ENCODE data around the gene MAS1L. TPM values are rescaled to one million over a fixed set of nuclear protein-coding genes. Genes with fewer than 3 reads are reported as not detected.

MAS1L gene
- total RNA-seq, 3 donors from 2014 or later: 0.48 TPM; not detected in 2

- Histone ChIP-seq H3K9me3 (peaks cover 0 to 5% of the 10 kb centered on the region in 2 donors), H3K4me3 (no peak overlapping the region), H3K27ac (no peak overlapping the region), H3K4me1 (no peaks in the 10 kb centered on the region), H3K27me3 (no peaks in the 10 kb centered on the region), H3K36me3 (no peaks in the 10 kb centered on the region)
- DNase-seq (ENCODE audit: low spot score in 2 of 2): no peak
- TF ChIP-seq POLR2A (IDR thresholded peaks at IDR 0.05) (no peak), CTCF (IDR thresholded peaks at IDR 0.05) (no peak), POLR2AphosphoS5 (IDR thresholded peaks at IDR 0.05) (no peak)
- intact Hi-C loops (cut with DNase I; ENCODE audit: low total_unique reads): no loop called here
These were observed 9.0 kb downstream of the MAS1L start for GRCh38 chr6:29478740-29479139.

DNA sequence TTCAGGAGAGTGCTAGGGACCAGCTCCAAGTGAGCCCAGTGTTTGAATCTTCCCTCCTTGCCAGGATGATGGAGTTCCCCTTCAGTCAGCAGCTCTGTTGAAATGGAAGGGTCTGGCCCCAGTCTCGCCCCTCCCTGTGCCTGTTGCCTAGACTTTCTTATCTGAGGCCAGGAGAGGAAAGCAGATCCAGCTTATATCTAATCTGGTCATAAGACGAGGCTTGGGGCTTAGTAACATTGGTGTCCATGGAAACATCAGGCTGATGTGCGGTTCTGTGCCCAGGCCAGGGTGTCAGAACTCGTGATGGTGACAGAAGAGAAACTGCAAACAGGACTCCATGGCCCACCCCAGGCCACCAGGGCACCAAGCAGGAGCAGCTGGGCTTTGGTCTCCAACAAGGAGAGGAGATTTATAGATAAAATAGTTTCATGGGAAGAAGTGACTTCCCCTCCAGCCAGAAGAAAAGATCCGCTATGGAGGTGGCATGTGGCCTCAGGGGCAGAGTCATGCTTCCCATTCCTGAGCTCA, 9.8 kb downstream of the MAS1L start:
- intact Hi-C loops (cut with DNase I; ENCODE audit: low total_unique reads): no loop called here
- H3K27ac ChIP-seq: no peak overlapping the region
- TF ChIP-seq CTCF (IDR thresholded peaks at IDR 0.05): no peak
- no peak for TF ChIP-seq POLR2AphosphoS5 (IDR thresholded peaks at IDR 0.05)
- TF ChIP-seq POLR2A (IDR thresholded peaks at IDR 0.05): no peak
- no peak for DNase-seq (ENCODE audit: low spot score in 2 of 2)
- no peaks in the 10 kb centered on the region for H3K4me1 ChIP-seq
- peaks cover 0 to 5% of the 10 kb centered on the region in 2 donors for H3K9me3 ChIP-seq
- no peaks in the 10 kb centered on the region for H3K27me3 ChIP-seq
- H3K36me3 ChIP-seq: no peaks in the 10 kb centered on the region
- H3K4me3 ChIP-seq: no peak overlapping the region

GRCh38 chr6:29474996-29475395, 12.8 kb downstream of the MAS1L start:
- H3K4me1 ChIP-seq: no peaks in the 10 kb centered on the region
- no peaks in the 10 kb centered on the region for H3K27me3 ChIP-seq
- DNase-seq (ENCODE audit: low spot score in 2 of 2): no peak
- H3K27ac ChIP-seq: no peak overlapping the region
- H3K9me3 ChIP-seq: no peaks in the 10 kb centered on the region
- H3K36me3 ChIP-seq: no peaks in the 10 kb centered on the region
- H3K4me3 ChIP-seq: no peak overlapping the region
- no peak for TF ChIP-seq POLR2AphosphoS5 (IDR thresholded peaks at IDR 0.05)
- TF ChIP-seq CTCF (IDR thresholded peaks at IDR 0.05): no peak
- no peak for TF ChIP-seq POLR2A (IDR thresholded peaks at IDR 0.05)
- intact Hi-C loops (cut with DNase I; ENCODE audit: low total_unique reads): no loop called here

- TF ChIP-seq CTCF (IDR thresholded peaks at IDR 0.05): no peak
- TF ChIP-seq POLR2AphosphoS5 (IDR thresholded peaks at IDR 0.05): no peak
- TF ChIP-seq POLR2A (IDR thresholded peaks at IDR 0.05): no peak
- H3K27me3 ChIP-seq: peaks cover 0 to 2% of the 10 kb centered on the region in 2 donors
These were observed 21.5 kb downstream of the MAS1L start for GRCh38 chr6:29466241-29466640.

DNA sequence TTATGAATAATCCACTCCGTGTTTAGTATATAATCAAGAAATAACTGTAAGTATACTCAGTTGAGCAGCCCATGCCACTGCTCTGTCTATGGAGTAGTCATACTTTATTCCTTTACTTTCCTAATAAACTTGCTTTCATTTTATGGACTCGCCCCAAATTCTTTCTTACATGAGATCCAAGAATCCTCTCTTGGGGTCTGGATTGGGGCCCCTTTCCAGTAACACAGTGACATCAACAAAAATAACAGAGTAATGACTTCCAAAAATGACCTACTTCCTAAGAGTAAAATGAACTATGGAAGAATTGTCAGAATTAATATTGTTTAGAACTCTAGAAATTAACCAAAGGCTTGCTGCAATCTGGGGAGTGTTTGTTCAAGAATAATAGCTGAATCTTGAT, 22.0 kb downstream of the MAS1L start:
- Histone ChIP-seq H3K36me3 (no peaks in the 10 kb centered on the region), H3K27me3 (peaks cover 0 to 2% of the 10 kb centered on the region in 2 donors), H3K9me3 (no peaks in the 10 kb centered on the region), H3K4me3 (no peak overlapping the region), H3K27ac (no peak overlapping the region), H3K4me1 (no peaks in the 10 kb centered on the region)
- intact Hi-C loops (cut with DNase I; ENCODE audit: low total_unique reads): no loop called here
- no peak for DNase-seq (ENCODE audit: low spot score in 2 of 2)
- TF ChIP-seq CTCF (IDR thresholded peaks at IDR 0.05) (no peak), POLR2A (IDR thresholded peaks at IDR 0.05) (no peak), POLR2AphosphoS5 (IDR thresholded peaks at IDR 0.05) (no peak)

More at GRCh38 chr6:29466241-29466640, 21.5 kb downstream of the MAS1L start:
- Histone ChIP-seq H3K27ac (no peak overlapping the region), H3K4me1 (no peaks in the 10 kb centered on the region), H3K9me3 (no peaks in the 10 kb centered on the region), H3K4me3 (no peak overlapping the region), H3K36me3 (no peaks in the 10 kb centered on the region)
- intact Hi-C loops (cut with DNase I; ENCODE audit: low total_unique reads): no loop called here
- DNase-seq (ENCODE audit: low spot score in 2 of 2): no peak

All from breast epithelium (tissue), 4 donors.